Activated T-cell treated with anti-CD3 and anti-CD28 coated beads, Interleukin-2, amount 50 U/mL, for 1 hour (primary cell): ENCODE measurements around the gene AP2A2.

Experiments used
- DNase-seq: peaks from one replicate; pipeline ENCODE4 v3.0.0-alpha.2; 2020

The AP2A2 gene

DNA sequence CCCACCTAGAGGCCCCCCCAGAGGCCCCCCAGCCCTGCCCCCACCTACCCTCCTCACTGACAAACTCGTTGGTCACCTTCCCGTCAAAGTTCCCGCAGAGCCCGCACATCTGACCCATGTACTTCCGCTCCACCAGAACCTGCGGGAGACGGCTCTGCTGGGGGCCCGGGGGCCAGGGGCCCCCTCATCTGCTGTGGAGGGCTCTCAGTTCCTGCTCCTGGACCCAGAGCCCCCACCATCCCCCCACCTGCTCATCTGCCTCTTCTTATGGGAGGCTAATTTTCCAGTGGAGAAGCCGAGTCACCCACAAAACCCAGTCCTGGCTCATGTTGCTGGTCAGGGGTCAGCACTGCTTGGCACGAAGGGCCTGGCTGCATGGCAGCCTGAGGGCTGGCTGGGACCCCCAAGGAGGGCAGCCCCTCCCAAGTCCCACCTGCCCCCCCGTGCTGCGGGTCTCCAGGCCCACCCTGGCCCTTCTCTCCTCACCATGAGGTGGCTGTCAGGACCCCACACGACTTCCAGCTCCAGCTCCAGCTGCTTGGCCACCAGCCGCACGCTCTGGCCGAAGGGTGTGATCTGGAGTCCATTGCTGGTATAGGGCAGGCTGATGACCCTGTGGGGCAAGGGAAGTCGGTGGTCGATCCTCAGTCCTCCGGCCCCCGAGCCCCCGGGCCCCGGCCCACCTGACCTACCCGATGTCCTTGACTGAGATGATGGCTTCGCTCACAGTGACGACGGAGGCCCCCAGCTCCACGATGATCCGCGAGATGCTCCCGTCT is 105.6 kb downstream of the AP2A2 start:
- no peak for DNase-seq

DNA sequence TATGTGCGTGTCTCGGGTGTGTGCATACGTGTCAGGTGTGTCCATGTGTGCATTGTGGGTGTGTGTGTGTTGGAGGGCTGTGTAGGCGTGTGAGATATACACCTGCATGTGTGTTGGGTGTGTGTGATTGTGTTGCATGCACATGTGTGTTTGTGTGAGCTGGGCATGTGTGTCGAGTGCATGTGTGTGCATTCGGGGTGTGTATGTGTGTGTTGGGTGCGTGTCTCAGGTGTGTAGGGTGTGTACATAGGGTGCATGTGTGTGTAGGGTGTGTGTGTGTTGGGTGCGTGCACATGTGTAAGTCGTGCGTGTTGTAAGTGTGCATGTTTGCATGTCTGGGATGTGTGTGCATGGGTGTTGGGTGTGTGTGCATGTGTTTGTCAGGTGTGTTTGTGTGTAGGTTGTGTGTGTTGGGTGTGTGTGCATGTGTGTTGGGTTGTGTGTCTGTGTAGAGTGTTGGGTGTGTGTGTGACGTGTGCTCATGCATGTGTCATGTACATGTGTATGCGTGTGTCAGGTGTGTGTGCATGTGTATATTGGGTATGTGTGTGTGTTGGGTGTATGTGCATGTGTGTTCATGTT is 106.7 kb downstream of the AP2A2 start:
- DNase-seq, result no peak

DNA sequence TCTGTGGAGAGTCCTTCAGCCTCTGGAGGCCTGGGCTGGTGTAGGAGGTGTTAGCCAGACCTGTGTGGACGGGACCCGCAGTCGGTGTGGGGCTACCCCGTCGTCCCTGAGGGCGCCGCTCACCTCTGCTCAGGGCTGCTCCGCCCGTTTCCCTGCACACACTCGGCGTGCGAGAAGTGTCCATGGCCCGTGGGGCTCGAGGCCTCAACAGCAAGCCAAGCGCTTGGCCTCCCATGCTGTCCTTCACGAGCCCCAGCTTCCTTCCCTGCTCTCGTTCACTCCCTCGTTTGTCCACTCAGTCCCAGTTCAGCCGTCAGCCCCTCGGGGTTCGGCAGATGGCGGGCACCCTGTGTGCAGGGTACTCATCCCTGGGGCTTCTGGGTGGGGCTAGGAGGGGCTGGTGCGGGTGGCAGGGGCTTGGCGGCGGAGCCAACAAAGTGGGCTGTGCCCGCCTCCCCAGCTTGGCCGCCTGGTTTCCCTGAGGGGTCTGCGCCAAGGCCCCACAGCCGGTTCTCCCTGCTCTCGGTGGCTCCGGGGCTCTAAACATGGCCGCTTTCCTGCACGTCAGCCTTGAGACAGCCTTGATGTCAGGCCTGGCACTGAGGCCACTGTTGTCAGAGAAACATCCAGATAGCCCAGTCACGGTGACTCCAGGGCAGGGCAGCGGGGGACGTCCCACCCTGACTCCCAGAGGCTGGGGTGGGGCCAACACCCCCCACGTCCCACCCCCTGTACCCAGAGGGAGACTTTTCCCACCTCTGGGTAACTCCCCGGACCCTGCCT is 107.5 kb downstream of the AP2A2 start:
- DNase-seq, result no peak

DNA sequence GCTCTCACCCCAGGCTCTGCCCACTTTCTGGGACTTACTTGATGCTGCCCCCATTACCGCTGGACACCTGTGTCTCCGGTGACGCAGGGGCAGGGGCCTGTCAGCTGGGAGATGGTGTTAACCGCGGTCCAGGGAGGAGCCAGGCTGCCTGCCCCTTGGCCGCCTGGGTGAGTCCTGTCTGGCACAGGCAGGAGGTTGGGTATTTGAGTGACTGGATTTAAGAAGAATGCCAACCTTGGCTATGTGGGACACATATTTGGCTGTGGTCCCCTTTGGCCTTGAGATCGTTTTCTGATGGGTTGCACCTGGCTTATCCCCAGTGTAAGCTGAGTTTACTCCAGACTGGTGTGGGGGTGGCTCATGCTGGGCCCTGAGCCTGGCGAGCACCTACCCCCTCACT is 108.3 kb downstream of the AP2A2 start:
- DNase-seq, result no peak

DNA sequence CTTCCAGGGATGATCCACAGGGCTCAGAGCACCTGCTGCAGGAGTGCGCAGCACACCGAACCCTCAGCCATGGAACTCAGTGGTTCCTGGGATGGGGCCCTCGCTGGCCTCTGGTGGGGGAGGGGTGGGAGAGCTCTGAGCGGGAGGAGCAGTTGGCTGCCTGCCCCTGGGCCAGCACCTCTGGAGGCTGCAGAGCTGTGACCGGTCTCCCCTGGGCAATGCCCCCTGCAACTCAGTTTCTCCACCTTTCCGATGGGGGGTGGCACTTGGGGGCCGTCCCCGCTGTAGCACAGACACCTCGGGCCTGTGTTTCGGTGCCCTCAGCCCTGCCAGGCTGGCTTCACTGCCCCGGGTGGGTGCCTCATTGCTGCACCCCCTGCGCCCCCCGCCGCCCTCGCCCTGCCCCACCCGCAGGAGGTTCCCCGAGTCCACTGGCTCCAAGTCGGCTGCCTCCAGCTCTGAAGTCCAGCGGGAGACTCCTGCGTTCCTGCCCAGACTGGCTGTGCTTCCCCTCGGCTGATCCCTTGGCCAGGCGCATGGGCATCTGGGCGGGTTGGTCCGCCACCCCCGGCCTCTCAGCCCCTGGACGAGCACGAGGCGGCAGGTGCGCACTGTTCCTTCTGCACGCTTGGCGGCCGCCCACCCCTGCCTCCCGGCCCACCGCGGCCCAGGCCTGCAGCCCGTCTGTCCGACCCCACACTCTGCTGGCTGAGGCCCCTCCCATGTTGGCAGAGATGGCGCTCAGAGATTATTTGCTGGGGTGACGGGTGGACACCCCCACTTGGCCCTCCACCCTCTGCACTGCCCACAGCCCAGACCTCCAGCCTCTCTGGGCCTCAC is 109.0 kb downstream of the AP2A2 start:
- DNase-seq, result no peak

DNA sequence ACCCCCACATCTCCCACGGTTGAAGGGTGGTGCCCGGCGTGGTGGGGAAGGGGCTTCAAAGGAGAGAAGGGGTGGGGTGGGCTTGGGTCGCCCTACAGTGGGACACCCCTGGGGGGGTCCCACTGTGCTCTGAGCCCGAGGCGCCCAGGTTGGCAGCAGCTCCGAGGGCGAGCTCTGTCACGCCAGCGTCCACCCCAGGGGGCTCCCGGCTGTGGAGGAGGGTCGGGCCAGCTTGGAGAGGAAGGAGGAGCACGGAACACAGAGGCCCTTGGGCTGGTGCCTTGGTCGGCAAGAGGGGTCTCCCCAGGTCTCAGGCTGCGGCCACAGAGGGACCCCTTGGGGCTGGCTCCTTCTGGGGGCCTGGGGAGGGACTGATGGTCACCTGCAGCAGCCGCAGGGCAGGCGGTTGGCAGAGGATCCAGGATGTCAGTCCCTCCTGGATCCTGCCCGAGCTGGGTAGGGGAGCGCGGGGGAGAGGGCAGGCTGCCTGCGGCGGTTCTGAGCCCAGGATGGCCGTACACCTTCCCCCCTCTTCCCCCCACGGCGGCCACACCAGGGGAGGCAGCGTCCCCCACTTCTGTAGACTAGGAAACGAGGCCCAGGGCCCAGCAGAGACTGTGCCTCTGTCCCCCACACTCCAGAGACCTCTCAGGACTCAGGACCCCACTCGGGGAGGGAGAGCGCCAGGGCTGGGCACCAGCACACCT is 110.1 kb downstream of the AP2A2 start:
- no peak for DNase-seq

DNA sequence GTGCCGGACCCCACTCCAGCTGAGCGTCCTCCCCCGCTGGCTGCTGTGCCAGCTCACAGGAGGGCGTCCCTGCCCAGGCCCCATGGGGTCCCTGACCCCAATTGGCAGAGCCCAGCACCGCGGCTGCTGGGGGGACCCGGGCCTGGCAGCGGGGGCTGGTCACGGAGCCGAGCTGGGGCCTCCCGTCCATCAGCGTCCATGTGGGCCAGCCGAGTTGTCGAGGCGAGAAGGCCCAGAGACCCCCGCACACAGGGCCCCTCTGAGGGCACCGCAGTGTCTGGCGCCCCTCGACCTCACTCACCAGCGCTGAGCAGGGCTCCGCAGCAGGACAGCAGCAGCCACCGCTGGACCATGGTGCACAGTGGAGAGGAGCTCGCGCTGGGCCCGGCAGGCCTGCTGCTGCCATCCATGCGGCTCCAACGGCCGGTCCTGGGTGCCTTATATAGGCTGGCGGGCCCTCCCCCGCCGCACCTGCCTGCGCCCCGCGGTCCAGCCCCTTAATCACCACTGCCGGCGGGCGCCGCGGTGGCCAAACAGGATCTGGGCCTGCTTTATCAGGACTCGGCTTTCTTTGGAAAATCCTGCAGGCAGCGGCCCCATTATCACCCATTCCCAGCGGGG is 110.7 kb downstream of the AP2A2 start, which contains the start of gene MUC6:
Gene MUC6, minus strand, starts transcription at position 416 of the 621 bp plus-strand sequence. Its CDS starts 63 bp downstream, at position 353.
- no peak for DNase-seq

DNA sequence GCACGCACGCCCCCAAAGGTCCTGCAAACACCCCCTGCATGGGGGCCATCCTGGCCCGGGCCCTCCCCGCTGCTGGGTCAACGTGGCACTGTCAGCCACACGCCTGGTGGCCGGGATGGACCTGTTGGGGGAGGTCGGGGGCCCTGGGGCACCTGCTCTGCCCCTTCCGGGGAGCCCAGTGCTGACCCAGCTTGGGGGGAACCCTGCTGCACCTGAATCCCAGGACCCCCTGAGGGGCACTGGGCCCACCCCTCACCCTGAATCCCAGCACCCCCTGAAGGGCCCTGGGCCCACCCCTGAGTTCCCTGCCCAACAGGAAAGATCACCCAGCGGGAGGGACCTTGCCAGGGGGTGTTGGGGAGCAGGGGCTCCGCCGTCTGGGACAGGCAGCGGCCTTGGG is 111.3 kb downstream of the AP2A2 start:
- no peak for DNase-seq

DNA sequence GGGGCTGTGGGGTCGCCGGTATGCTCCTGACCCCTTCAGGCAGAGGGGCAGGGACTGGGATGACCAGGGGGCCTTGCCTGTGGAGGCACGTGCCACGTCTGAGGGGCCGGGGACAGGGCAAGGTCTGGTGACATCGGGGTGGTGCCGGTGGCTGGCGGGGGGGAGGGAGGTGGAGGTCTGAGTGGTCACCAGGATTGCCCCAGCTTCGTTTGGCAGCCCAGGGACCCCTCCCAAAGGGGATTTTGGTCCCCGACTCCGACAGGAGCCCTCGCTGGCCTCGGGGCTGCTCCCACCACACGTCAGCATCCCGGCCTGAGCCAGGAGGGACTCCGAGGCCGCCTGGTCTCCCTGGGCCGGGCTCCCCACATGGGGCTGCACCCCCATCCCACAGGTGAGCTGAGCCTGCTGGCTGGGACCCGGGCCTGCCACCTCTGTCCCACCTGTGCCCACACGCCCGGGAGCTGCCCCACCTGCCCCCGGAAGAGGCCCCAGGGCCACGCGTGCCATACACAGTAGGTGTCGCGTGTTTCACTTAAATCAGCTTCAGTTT is 111.9 kb downstream of the AP2A2 start:
- no peak for DNase-seq

DNA sequence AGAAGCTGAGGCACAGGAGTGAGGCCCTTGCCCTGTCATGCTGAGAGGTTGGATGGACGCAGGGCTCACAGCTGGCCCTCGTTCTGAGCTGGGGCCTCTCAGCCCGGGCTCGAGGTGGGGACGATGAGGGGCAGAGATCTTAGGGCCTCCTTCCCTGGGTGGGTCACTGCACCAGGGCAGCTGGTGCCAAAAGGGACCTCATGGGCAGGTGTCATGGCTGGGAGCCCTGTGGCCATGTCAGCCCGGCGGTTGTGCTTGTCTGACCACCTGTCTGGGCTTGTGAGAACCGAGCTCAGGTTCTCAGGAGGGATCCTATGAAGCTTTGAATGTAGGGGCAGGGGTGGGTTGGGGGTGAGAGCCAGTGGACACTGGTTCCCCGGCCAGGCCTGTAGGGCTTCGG is 112.7 kb downstream of the AP2A2 start:
- no peak for DNase-seq

DNA sequence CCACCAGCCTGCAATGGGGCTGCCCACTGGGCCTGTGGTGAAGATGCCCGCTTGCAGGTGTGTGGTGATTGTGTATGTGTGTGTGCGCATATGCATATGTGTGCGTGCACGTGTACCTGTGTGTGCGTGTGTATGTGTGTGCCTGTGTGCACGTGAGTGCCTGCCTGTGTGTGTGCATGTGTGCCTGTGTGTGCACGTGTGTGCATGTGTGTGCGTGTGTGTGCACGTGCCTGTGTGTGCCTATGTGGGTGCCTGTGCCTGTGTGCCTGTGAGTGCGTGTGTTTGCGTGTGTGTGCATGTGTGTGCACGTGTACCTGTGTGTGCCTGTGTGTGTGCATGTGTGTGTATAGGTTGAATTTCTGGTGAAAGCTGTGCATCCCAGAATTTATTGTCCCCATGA is 113.3 kb downstream of the AP2A2 start:
- no peak for DNase-seq

DNA sequence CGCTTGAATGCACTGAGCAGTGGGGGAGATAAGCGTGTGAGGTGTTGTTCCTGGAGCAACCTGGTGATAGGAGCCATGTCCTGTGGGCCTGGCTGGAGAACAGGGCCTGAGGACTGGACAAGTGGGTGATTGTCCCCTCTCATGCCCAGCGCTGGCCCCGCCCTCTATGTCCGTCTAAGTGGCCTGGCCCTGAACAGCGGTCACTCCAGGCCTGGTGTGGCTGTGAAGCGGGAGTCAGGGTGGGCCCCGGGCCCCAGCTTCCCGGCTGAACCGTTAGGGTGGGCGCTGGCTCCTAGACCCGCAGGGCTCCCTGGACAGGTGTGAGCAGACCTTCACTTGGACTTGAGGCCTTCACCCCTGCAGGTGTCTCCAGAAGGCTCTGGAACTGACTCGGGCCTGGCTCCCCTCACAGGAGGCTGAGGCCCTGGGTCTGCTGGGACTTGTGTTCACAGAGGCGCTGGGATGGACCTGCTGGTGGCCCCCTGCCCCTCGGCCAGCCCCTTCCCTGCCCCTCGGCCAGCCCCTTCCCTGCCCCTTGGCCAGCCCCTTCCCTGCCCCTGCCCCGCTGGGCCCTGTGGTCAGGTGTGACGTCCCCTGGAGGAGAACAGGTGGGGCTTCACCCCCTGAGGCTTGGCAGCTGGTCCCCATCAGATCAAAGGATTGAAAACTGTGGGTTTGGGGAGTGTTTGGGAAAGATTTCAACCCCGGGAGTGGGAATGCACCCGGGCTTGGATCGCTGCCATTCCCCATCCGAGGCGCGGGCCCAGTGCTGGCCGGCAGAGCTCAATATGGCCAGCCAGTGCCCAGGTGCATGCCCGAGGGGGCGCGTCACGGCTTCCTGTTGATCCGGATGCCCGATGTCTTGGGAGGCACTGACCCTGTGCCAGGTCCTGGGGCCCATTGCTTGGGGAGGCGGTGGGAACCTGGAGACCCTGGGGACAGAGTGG is 114.1 kb downstream of the AP2A2 start:
- no peak for DNase-seq

DNA sequence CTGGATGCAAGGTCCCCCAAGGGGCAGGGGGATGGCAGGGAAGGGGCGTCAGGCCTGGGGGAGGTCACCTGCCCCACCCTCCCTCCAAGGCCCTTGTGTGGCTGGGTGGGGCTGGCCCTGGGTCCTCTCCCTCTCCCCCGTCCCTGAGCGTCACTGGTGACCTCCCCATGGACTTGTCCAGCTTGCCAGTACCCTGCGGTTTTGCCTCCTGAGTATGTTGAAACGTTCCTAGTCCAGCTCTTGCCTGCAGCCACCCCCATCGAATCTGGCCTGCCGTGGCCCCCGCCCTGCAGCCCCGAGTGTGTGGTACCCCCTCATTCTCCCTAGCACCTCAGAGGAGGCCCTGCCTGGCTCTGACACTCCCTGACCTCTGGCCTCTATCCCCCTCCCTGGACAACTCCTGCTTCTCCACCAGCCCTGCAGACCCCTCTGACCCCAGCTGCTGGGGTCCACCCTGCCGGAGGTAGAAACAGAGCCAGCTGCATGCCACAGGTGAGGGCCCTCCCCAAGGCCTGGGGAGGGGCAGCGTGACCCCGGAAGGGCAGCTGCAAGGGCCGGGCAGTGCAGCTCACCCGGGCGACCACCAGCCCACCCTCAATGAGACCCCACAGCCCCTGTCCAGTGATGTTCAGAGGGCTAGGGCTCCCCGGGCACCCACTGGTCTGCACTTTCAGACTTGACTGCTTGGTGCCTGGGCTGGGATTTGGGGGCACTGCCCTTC is 114.9 kb downstream of the AP2A2 start:
- no peak for DNase-seq

DNA sequence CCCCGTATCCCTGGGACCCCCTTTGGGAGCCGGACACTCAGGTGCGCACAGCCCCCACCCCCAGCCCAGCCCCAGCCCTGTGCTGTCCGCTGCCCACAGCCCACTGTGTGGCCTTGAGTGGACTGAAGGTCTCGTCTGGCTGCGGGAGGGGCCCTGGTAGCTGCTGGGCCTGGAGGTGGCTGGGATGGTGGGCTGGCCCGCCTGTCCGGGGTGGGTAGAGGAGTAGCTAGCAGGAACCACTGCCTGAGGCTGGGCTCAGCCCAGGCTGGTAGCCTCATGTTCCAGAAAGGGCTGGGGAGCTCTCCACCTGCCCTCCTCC is 115.4 kb downstream of the AP2A2 start:
- no peak for DNase-seq

DNA sequence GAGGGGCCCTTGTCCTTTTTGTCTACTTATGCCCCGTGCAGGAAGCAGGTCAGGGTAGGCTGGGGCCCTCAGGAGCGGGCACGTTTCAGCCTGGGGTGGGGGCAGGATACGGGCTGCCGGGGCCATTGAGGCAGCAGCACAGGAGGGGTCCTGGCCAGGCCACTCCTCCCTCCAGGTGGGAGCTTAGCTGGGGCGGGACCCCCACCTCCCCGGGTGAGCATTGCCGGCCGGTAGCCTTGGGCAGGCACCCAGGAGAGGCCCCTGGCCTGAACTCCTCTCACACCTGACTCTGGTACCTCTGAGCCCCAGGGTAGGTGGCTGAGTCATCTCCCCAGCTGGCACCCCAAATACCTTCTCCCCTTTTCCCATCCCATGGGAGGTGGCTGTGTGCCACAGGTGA is 115.8 kb downstream of the AP2A2 start:
- no peak for DNase-seq

DNA sequence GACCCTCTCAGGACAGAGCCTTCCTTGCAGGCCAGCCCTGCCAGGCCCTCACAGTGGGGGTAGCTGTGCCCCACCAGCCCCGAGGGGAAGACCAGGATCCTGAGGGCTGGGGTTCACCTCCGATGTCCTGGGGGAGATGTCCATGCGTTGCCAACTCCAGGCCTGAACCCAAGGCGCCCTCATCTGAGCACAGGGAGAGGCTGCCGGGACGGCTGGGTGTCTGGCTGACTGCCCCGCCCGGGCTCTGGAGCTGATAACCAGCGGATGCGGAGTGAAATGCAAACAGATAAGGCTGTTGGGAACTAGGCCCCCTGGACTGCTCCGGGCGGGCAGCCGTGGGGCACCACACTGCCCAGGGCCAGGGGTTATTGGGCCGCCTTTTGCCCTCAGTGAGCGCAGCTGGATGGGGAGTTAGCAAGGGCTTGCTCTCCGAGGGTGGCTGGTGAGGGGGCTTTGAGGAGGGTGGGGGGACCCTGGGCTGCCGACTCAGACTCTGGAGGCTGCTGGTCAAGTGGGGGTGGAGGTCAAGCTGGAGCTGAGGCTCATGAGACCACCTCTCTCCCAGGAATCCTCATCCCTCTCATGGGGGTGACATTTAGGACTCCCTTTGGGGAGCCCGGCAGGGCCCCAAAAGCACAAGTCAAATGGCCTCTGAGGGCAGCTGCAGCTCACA is 116.4 kb downstream of the AP2A2 start:
- DNase-seq, result no peak

DNA sequence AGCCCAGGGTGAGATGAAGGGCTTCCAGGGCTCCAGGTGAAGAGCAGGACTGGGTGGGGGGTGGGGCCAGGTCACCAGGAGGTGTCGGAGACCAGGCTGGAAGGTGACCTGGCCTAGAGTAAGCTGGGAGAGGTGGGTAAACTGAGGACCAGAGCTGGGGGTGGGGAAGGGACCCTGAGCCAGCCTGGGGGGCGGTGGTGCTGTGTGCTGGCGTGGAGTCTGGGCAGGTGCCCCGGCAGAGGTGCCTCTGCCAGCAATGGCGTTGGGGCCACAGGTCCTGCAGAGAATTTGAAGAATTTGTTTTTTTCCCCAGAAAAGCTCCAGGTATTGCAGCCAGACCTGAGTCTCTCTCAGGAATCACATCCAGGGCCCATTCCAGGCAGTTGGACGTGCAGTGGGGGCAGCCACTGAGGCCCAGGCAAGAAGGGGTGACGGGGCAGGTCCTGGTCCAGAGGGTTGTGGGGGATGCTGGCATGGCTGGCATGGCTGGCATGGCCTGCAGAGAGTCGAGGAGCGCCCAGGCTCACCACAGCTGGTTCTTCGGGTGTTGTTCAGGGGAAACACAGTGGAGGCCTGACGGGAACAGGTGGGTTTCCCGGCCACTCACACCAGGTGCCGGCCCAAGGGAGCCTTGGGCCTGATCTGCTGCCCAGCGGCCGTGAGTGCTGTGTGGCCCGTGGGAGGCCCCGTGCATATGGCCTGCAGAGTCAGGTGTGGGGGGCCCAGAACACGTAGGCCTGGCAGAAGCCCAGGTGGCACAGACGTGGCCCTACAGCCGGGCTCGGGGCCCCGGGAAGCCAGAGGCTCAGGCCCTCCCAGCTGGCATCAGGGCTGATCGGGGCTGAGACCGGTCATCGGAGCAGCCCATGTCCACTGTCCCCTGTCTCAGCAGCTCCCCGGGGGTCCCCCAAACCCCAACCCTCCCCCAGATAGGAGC is 117.2 kb downstream of the AP2A2 start:
- no peak for DNase-seq

DNA sequence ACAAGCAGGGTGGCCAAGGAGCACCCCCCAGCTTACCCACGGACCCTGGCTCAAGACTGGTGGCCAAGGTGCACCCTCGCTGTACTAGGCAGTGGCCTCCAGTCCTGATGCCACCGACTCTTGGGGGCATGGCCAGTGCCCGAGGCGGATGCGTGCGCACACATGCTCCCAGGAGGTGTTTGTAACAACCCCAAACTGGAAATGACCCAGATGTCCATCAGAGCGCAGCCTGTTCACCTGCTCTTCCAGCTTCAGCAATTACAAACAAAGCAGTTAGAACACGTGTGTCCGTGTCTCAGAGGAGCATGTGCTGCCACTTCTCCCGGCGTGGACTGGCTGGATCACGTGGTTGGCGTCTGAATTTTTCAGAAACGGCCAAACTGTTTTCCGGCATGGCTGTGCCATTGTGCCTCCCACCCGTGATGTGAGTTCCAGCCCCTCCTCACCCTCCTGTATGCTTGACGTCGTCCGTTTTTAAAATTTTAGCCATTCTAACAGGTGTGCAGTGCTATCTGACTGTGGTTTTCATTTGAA is 118.0 kb downstream of the AP2A2 start:
- DNase-seq, result no peak
